Neural cell (in vitro differentiated cells): ENCODE results near the gene JMJD4.

Experiments
- CTCF ChIP-seq: fragments of 450-650 bp; IDR thresholded peaks from 2 replicates; pipeline ENCODE4 v1.5.1; 2014; ENCODE audit warnings: antibody characterized with exemption, mild to moderate bottlenecking, moderate library complexity; ENCODE audit not compliant: poor library complexity, severe bottlenecking
- MXI1 ChIP-seq: fragments of 450-650 bp; conservative IDR thresholded peaks from 2 replicates; pipeline ENCODE4 v1.6.1; 2014; ENCODE audit warnings: antibody characterized with exemption, mild to moderate bottlenecking; ENCODE audit not compliant: poor library complexity, severe bottlenecking

- TF ChIP-seq CTCF (no peak), MXI1 (no peak)
These were observed 610 bp upstream of the JMJD4 start for GRCh38 chr1:227735539-227736285.
